ENCODE measurements around the gene PRRT2.

- TF ChIP-seq, protein P1, sequence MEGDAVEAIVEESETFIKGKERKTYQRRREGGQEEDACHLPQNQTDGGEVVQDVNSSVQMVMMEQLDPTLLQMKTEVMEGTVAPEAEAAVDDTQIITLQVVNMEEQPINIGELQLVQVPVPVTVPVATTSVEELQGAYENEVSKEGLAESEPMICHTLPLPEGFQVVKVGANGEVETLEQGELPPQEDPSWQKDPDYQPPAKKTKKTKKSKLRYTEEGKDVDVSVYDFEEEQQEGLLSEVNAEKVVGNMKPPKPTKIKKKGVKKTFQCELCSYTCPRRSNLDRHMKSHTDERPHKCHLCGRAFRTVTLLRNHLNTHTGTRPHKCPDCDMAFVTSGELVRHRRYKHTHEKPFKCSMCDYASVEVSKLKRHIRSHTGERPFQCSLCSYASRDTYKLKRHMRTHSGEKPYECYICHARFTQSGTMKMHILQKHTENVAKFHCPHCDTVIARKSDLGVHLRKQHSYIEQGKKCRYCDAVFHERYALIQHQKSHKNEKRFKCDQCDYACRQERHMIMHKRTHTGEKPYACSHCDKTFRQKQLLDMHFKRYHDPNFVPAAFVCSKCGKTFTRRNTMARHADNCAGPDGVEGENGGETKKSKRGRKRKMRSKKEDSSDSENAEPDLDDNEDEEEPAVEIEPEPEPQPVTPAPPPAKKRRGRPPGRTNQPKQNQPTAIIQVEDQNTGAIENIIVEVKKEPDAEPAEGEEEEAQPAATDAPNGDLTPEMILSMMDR (IDR thresholded peaks at IDR 0.05; ENCODE audit: low read length), result no peak
- no peak for TF ChIP-seq EZH2phosphoT487 (IDR thresholded peaks at IDR 0.05; ENCODE audit: low read length)
Observed at GRCh38 chr16:29815032-29815721, 3.2 kb downstream of the PRRT2 start.
